ENCODE data around the gene NELL2. TPM values are rescaled to one million over a fixed set of nuclear protein-coding genes. Genes with fewer than 3 reads are reported as not detected.

NELL2 gene
- total RNA-seq, 4 donors from 2014 or later = 0.42 to 5.8 (median 3.3) TPM

DNA sequence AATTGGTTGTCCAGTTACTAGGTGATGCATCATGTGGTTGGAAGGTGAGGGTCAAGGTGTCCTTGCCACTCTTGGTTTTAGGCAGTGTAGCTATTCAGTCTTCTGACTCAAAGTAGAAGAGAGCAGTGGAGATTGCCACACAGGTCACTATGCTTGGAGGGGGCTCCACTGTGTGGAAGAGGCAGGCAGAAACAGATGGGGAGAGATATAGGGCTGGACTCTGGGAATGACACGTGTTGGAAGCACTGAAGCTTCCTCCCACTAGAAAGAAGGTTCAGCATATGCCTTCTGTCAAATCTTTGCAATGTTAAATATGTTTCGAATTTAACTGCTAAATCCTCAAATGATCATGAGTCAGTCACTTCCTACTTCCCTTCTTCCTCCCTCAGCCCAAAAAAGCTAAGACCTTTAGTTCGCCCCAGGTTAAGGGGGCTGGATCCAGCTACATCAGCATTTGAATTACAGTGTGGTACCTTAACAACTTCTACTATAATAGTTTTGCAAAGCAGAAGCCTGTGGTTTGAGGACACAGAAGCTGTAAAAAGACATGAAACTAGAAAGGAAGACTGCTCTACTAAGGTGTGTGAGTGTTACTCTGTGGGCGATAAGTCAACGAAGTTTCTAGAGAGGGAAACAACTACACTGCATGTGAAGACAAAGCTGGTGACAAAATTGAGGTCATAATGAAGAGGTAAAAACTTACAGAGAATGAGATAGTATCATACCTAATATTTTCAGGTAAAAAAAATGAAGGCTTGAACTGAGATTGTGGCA lies 228.0 kb downstream of the NELL2 start:
- no peak for DNase-seq (ENCODE audit: extremely low spot score)
- TF ChIP-seq CTCF (IDR thresholded peaks at IDR 0.05) (no peak), POLR2AphosphoS5 (IDR thresholded peaks at IDR 0.05) (no peak), POLR2A (IDR thresholded peaks at IDR 0.05; ENCODE audit: low read depth) (no peak), EP300 (IDR thresholded peaks at IDR 0.05) (no peak)
- Histone ChIP-seq H3K4me3 (no peak overlapping the region), H3K36me3 (no peaks in the 10 kb centered on the region), H3K4me1 (no peaks in the 10 kb centered on the region), H3K27me3 (no peaks in the 10 kb centered on the region), H3K9me3 (no peaks in the 10 kb centered on the region), H3K27ac (replicated peaks in 1 of 4) (no peak overlapping the region)
- WGBS = 69% methylated on average over 5 of the region's 5 CpGs
- intact Hi-C loops (cut with DNase I) = no loop called here

- Histone ChIP-seq H3K9me3 (no peaks in the 10 kb centered on the region), H3K4me3 (no peak overlapping the region), H3K27me3 (no peaks in the 10 kb centered on the region), H3K27ac (replicated peaks in 1 of 4) (no peak overlapping the region), H3K36me3 (no peaks in the 10 kb centered on the region), H3K4me1 (no peaks in the 10 kb centered on the region)
- WGBS = 43% methylated on average over 2 of the region's 2 CpGs
- no peak for DNase-seq (ENCODE audit: extremely low spot score)
- intact Hi-C loops (cut with DNase I) = no loop called here
- TF ChIP-seq POLR2A (IDR thresholded peaks at IDR 0.05; ENCODE audit: low read depth) = no peak
- TF ChIP-seq POLR2AphosphoS5 (IDR thresholded peaks at IDR 0.05) = no peak
- no peak for TF ChIP-seq EP300 (IDR thresholded peaks at IDR 0.05)
- no peak for TF ChIP-seq CTCF (IDR thresholded peaks at IDR 0.05)
Measured at GRCh38 chr12:44640427-44641190, 235.5 kb downstream of the NELL2 start.

DNA sequence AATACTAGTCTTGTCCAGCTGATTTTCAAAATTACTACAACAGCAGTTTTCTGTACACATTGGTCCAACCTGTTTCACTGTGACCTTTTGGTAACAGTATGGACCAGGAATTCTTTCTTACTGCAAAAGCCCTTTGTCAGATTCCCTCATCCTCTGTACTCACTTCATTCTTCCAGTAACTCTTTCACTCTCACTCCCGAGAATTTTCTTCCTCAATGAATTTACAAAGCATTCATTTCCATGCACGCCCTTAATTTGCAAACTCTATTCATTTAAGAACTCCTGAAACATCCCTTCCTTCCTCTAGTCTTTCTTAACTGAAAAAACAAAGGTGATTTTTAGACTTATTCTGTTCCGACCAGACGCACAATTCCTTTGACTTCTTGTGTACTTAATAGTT lies 238.2 kb downstream of the NELL2 start:
- WGBS = 86% methylated on average over 4 of the region's 4 CpGs
- Histone ChIP-seq H3K4me1 (no peaks in the 10 kb centered on the region), H3K4me3 (no peak overlapping the region), H3K9me3 (no peaks in the 10 kb centered on the region), H3K27ac (replicated peaks in 1 of 4) (no peak overlapping the region), H3K27me3 (no peaks in the 10 kb centered on the region), H3K36me3 (no peaks in the 10 kb centered on the region)
- no peak for DNase-seq (ENCODE audit: extremely low spot score)
- no peak for TF ChIP-seq EP300 (IDR thresholded peaks at IDR 0.05)
- no peak for TF ChIP-seq POLR2A (IDR thresholded peaks at IDR 0.05; ENCODE audit: low read depth)
- no peak for TF ChIP-seq CTCF (IDR thresholded peaks at IDR 0.05)
- TF ChIP-seq POLR2AphosphoS5 (IDR thresholded peaks at IDR 0.05) = no peak
- intact Hi-C loops (cut with DNase I) = no loop called here

- Histone ChIP-seq H3K27ac (replicated peaks in 1 of 4) (no peak overlapping the region), H3K9me3 (no peaks in the 10 kb centered on the region), H3K4me1 (no peaks in the 10 kb centered on the region), H3K36me3 (no peaks in the 10 kb centered on the region), H3K4me3 (no peak overlapping the region), H3K27me3 (no peaks in the 10 kb centered on the region)
- no peak for TF ChIP-seq CTCF (IDR thresholded peaks at IDR 0.05)
- TF ChIP-seq POLR2A (IDR thresholded peaks at IDR 0.05; ENCODE audit: low read depth) = no peak
- no peak for TF ChIP-seq EP300 (IDR thresholded peaks at IDR 0.05)
- no peak for TF ChIP-seq POLR2AphosphoS5 (IDR thresholded peaks at IDR 0.05)
- WGBS = 73% methylated on average over 1 of the region's 1 CpG
- intact Hi-C loops (cut with DNase I) = no loop called here
- DNase-seq (ENCODE audit: extremely low spot score) = no peak
Measured at GRCh38 chr12:44628180-44628579, 247.9 kb downstream of the NELL2 start.

Measured in esophagus muscularis mucosa (tissue), 4 donors.